ENCODE results near the gene EHBP1.
"Not testable (repeated sequence)": the region's sequence is repeated elsewhere in the genome, so short reads cannot be mapped to it uniquely, and the experiment has no call there.

The EHBP1 gene

DNA sequence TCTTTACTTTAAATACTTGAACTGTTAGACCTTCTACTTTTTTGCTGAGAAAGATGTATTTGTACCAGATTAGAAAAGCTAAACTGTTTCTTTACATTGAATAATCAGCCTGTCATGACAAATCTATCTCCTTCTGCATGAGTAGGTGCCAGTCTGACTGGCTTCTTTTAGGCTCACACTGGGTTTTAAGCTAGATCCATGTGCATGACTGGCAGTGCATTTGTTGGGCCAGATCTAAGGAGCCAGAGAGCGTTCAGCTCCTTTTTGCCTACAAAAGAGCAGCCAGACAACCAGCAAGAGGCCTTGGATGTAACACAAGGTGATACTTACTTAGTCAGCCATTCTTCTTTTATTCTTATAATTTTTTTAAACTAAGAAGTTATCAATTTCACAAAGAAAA, 263.2 kb downstream of the EHBP1 start:
- no peak for DNase-seq

- no peak for DNase-seq
These were observed 266.4 kb downstream of the EHBP1 start for GRCh38 chr2:62971936-62972335.

DNA sequence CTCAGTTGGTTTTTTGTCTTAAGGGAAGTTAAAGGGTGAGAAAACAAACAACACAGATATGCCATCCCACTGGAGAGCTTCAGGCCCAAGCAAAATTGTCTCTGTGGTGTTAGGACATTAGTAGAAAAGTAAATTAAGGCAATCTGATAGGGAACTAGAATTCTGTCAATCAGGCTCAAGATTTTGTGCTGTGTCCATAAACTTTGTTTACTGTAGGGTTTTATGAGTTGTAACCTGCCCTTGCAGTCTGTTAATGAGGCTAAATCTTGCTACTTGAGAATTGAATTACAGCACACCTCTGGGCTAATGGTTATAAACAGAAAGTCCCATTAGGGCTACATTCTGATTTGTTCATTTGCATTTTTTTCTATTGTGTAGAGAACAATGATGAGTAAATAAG, 267.1 kb downstream of the EHBP1 start:
- no peak for DNase-seq

GRCh38 chr2:62974999-62975398, 269.5 kb downstream of the EHBP1 start:
- no peak for DNase-seq

DNA sequence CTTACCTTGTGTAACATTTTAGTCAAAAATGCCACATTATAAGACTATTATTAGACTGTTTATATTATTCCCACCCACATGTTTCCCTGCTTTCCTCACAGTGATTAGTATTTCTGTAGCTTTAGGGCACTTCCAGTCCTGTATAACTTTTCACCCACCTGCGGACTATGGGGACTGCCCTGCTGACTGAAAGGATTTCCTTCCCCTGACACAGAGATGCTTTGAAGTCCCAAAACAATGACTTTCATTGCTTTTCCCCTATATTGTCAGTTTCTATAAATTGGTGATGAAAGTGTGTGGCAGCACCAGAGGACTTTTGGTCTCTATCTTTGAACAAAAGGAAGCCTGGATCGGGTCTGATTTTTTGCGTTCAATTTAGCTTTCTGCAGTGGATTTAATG, 286.1 kb downstream of the EHBP1 start:
- DNase-seq, result no peak

GRCh38 chr2:62992561-62992960, 287.0 kb downstream of the EHBP1 start:
- DNase-seq, result no peak

- no peak for DNase-seq
These were observed 288.7 kb downstream of the EHBP1 start for GRCh38 chr2:62994206-62994605.

GRCh38 chr2:62996534-62997186, 291.1 kb downstream of the EHBP1 start:
- DNase-seq, result no peak

- DNase-seq, result no peak
These were observed 293.4 kb downstream of the EHBP1 start for GRCh38 chr2:62998949-62999348.

DNA sequence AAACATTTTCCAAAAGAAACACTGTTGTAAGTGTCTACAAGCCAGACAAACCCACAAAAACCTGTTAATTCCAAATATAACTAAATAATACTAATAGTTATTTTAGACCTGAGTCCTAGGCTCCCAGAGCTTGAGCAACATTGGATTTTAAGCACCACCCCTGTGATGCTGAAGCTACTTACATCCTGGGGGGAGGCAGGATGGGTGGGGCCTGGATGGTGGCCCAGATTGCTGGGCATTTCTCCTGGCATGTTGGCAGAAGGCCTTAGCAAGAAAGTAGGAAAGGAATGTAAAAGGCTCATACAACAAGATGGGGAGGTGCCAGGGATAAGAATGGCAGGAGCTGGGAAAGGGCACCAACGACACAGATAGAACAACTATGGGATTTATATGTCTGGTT, 294.4 kb downstream of the EHBP1 start:
- no peak for DNase-seq

DNA sequence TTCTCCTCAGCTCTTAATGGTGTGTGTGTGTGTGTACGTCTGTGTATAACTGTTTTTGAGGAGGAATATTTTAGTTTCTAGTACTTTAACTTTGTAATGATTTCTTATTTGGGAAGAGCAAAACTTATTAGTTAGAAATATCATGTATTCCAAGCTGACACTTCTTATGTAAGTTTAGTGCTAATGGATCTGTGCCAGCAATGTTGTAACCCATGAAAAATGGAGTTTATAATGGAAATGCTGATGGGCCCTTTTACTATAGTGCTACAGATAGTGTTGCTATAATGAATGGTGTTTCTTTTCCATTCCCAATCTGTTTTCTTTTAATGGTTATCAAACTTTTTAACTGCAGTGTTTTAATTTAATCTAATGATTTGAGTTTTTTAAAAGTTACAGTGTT, 295.3 kb downstream of the EHBP1 start:
- no peak for DNase-seq

- no peak for DNase-seq
These were observed 296.1 kb downstream of the EHBP1 start for GRCh38 chr2:63001576-63001975.

GRCh38 chr2:63003351-63003750, 297.8 kb downstream of the EHBP1 start:
- DNase-seq, result no peak

- DNase-seq, result no peak
These were observed 302.4 kb downstream of the EHBP1 start for GRCh38 chr2:63007813-63008458.

- no peak for DNase-seq
These were observed 303.3 kb downstream of the EHBP1 start for GRCh38 chr2:63008838-63009237.

- no peak for DNase-seq
These were observed 304.0 kb downstream of the EHBP1 start for GRCh38 chr2:63009490-63009889.

- no peak for DNase-seq
These were observed 307.0 kb downstream of the EHBP1 start for GRCh38 chr2:63012541-63012940.

- no peak for DNase-seq
These were observed 307.9 kb downstream of the EHBP1 start for GRCh38 chr2:63013438-63013837.

GRCh38 chr2:63015389-63015788, 309.9 kb downstream of the EHBP1 start:
- DNase-seq, result no peak

- DNase-seq, result no peak
These were observed 312.9 kb downstream of the EHBP1 start for GRCh38 chr2:63018439-63018838.

- DNase-seq, result not testable (repeated sequence)
These were observed 314.2 kb downstream of the EHBP1 start for GRCh38 chr2:63019686-63020085.

DNA sequence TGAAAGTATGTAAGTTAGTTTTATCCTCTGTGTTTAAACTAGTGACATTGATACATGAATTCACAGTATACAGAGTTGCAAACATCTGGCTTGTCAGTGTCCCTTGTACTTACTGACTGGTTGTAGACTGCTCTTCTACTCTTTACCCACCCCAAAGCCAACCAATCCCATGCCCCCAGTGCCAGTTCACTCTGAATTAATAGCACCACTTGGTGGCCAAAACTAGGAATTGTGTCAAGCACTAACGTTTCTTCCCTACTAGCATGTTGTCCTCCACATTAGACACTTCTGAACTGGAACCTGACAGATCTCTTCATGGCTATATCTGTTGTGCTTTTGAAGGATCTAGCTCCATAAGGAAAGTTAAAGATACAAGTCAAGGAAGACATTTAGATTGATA, 317.9 kb downstream of the EHBP1 start:
- peak; percentile 7 to 49 for DNase-seq

DNA sequence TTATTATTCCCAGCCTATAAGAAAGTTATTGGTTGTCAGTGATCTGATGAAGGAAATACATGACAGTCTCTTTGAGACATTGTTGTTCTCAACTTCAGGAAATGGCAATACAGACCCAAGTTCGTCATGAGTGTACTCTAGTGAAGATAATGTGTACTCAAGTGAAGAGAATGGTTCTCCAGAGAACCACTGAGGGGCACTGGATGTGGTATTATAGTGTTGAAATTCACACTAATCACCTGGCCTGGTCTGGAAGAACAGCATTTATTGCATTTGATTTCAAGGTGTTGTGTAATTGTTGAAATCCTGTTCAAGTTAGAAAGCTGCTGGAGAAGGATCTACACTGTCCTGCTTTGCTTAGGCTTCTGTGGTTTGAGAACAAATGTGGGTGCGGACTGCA, 321.7 kb downstream of the EHBP1 start:
- DNase-seq, result no peak

DNA sequence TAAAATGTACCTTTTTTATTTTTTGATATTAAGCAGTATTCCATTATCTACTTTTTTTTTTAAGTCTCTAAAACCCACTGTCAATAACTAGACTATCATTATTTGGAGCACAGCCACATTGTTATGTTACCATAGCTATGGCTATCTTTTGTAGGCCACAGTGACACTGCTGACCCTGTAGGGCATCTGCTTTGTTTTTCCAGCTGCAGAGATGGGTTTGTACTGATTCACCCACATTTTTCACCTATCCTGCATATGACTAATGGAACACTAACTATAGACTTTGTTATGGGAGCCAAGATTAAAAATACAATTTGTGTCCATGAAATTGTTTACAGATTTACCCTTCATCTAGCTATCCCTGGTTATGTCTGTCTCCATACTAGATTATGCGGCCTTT, 323.5 kb downstream of the EHBP1 start:
- DNase-seq, result no peak

GRCh38 chr2:63034526-63034925, 329.0 kb downstream of the EHBP1 start:
- DNase-seq, result peak; percentile 3 to 45
